ENCODE data around the gene ACTL6A.

ACTL6A gene

DNA sequence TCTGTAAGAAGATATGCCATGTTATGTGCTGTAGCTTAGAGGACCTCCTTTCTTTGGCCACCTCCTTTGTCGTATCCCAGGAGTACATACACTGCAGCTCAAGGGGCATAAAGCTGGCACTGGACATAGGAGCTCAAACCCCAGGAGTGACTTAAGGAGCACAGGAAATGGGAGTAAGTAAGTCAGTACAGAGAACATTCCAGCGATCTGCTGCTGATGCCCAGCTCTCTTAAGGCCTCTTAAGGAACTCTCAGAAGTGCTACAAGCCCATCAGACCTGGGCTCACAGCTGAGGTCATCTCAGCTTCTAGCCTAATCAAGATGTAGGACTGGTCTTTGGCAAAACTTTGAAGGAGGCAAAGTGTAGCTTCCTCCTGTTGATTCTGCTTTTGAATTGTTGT lies 21.6 kb upstream of the ACTL6A start:
- TF ChIP-seq, protein P1, sequence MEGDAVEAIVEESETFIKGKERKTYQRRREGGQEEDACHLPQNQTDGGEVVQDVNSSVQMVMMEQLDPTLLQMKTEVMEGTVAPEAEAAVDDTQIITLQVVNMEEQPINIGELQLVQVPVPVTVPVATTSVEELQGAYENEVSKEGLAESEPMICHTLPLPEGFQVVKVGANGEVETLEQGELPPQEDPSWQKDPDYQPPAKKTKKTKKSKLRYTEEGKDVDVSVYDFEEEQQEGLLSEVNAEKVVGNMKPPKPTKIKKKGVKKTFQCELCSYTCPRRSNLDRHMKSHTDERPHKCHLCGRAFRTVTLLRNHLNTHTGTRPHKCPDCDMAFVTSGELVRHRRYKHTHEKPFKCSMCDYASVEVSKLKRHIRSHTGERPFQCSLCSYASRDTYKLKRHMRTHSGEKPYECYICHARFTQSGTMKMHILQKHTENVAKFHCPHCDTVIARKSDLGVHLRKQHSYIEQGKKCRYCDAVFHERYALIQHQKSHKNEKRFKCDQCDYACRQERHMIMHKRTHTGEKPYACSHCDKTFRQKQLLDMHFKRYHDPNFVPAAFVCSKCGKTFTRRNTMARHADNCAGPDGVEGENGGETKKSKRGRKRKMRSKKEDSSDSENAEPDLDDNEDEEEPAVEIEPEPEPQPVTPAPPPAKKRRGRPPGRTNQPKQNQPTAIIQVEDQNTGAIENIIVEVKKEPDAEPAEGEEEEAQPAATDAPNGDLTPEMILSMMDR (IDR thresholded peaks at IDR 0.05), result no peak

DNA sequence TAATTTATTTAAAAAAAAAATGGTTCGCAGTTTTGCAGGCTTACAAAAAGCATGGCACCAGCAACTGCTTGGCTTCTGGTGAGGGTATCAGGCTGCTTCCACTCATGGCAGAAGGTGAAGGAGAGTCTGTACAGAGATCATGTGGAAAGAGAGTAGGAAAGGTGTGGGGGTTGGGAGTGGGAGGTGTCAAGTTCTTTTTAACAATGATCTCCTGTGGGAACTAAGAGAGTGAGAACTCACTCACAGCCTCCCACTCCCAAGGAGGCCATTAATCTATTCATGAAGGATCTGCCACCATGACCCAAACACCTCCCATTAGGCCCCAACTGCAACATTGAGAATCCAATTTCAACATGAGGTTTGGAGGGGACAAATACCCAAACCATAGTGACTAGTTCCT lies 21.1 kb upstream of the ACTL6A start:
- TF ChIP-seq, protein P1 (IDR thresholded peaks at IDR 0.05), result no peak

DNA sequence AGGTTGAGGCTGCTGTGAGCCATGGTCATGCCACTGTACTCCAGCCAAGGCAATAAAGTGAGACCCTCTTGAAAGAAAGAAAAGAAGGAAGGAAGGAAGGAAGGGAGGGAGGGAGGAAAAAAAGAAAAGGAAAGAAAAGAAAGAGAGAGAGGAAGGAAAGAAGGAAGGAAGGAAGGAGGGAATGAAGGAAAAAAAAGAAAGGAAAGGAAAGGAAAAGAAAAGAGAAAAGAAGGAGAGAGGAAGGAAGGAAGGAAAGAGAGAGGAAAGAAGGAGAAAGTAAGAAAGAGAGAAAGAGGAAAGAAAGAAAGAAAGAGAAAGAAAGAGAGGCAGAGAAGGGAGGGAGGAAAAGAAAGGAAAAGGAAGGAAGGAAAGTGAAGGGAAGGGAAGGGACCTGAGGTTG lies 20.4 kb upstream of the ACTL6A start:
- TF ChIP-seq, protein P1 (IDR thresholded peaks at IDR 0.05), result no peak

DNA sequence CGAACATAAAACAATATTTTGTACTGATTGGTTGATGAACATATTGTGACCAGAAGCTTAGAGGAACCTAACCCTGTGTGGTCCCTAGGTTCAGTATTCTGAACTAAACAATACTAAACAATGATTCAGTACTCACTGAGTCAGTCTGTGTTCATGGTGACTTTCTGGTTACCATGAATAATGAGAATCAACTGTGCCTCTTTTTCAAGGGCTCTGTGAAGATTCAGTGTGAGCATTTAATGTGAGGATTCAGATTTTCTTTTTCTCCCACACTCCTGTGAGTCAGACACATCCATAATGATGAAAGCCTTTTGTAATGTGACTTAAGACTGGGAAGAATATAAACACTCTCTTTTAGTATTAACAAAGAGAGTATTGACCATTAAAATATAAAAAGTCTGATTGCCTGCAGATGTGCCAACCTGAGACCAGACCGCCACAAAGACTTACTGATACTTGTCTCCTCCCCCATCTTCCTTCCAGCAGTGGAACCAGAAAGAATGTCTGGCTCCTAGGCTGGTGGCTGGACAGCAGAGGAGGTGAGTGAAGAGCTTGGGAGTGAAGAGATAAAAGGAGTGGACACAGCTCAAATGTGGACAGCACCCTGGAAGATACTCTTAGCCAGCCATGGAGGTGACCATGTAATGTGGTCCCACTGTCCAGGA lies 17.6 kb upstream of the ACTL6A start:
- TF ChIP-seq, protein P1 (IDR thresholded peaks at IDR 0.05), result no peak

DNA sequence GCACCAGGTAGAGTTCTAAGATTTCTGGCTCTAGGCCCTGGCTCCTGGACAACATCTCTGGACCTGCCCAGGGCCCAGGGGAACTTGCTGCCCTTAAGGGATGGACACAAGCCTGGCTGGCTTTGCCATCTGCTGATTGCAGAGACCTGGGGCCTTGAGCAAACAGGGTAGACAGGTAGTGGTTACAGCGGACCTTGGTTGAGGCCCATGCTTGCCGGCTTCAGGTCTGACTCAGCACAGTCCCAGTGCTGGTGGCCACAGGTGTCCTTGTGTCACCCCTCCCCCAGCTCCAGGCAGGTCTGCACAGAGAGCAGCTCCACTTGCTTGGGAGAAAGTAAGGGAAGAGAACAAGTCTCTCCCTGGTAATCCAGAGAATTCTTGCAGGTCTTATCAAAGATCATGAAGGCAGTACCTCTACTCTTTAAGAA lies 15.9 kb upstream of the ACTL6A start:
- TF ChIP-seq, protein P1 (IDR thresholded peaks at IDR 0.05), result no peak

DNA sequence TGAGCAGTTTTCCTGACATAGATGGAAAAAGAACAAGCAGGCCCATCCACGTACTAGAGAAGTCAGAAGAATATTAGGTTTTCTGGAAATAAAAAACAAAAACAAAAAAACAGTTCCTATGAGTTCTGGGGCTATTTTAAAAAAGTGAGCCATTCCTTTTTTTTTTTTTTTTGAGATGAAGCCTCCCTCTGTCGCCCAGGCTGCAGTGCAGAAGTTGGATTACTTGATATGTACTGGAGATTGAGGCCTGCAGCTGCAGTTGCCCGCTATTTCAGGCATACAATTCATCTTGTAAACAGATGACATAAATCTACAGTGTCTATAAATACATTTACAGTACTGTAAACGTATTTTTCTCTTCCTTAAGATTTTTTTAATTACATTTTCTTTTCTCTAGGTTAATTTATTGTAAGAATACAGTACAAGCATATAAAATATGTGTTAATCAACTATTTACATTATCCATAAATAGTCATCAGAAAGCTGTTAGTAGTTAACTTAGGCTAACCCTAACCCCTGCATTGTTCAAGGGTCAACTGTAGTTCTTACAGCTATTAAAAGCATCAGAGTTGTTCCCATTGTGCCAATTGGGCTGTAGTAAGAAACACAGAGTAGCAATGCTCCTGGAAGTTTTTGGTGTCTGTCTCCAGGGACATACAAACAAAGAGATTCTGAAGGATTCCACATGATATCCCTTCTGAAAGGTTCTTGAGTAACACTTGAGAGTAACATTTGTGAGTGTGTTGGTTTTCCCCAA lies 11.2 kb upstream of the ACTL6A start:
- TF ChIP-seq, protein P1 (IDR thresholded peaks at IDR 0.05), result no peak

DNA sequence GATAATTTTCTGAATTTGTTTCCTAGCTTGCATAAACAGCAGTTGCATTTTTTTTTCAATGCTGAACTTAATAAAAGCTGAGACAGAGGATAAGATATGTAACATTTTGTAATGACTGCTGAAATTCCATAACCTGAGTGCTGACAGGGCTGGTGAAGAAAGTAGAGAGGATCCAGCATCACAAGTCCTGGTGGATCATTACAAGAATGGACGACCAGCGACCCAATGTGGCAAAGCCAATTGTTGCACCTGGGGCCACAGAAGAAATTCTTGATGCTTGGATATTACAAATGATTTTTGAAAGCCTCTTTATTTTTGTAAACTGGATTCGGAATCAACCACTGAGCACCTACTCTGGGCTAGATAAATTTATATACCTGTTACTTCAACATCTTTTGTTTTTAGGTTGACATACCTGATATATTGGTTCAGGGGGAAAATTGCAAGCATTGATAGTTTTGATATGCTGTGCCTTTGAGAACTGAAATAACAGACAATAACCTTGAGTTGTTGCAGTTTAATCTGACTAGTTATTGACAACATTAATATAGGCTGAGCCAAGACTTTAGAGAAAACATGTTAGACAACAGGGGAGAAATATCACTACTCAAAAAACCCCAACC lies 3.9 kb upstream of the ACTL6A start:
- TF ChIP-seq, protein P1 (IDR thresholded peaks at IDR 0.05), result peak; percentile 93

Data from LNCAP (cell line).